SK-N-SH treated with all-trans-retinoic acid at 6 μM for 48 hours (cell line): ENCODE measurements around the gene GZMM.

Experiments
- ARNTL ChIP-seq: fragments of 450-650 bp; formaldehyde crosslinking; IDR thresholded peaks from 2 replicates; pipeline ENCODE4 v1.5.0; 2020; ENCODE audit warnings: low read depth, mild to moderate bottlenecking, moderate library complexity, borderline replicate concordance
- BACH2 ChIP-seq: fragments of 250-450 bp; sonication (Bioruptor Pico); IDR thresholded peaks from 2 replicates; pipeline ENCODE4 v1.9.0; 2021; ENCODE audit warnings: mild to moderate bottlenecking, borderline replicate concordance
- CSDC2 ChIP-seq: fragments of 250-450 bp; sonication (Bioruptor Pico); IDR thresholded peaks from 2 replicates; pipeline ENCODE4 v1.5.0; 2020; ENCODE audit warnings: mild to moderate bottlenecking, moderate library complexity
- ESRRG ChIP-seq: fragments of 250-450 bp; sonication (Bioruptor Pico); IDR thresholded peaks from 2 replicates; pipeline ENCODE4 v1.6.1; 2021; ENCODE audit warnings: mild to moderate bottlenecking

DNA sequence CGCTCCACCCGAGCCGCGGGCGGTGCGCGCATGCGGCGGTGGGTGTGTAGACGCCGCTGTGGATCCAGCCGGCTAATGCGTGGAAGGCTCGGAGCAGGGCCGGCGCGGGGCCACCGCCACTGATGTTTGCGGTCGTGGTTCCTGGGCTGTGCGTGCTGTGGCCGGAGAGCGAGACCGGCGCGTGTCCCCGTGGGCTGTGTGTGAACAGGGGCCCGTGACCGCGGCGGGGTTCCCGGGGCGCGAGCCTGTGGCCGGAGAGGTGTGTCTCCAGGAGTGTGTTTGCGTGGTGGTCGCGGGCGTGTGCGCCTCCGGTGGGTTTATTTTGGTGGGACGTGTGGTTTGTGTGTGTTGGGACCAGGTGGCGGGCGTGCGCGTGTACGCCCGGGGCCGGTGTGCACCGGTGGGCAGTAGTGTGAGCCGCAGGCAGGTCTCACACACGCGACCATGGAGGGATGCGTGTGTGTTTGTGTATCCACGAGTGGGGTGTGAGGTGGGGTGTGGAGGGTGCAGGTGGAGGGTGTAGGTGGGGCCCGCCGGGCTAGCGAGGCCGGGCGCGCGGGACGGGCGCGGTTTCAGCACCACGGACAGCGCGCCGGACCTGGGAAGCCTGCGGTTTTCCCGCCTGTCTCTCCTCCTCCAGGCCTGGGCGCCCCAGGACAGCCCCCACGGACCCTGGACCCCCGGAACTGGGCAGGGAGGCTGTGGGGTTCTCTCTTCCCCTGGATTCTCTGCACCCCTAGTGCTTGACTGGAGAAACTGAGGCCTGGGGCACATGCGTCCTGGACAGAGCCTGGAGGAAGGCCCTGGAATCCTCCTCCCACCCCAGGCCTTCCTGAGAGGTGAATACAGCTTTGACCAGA, 47.5 kb downstream of the GZMM start:
- TF ChIP-seq ESRRG: no peak
- TF ChIP-seq BACH2 (CRISPR knock-in tag): no peak
- no peak for TF ChIP-seq ARNTL (CRISPR knock-in tag)
- TF ChIP-seq CSDC2 (CRISPR knock-in tag): no peak
